Trophoblast cell (in vitro differentiated cells and primary cell): ENCODE results near the gene SURF2.
A peak's percentile ranks its signal among the peaks of the same experiment; 100 is the strongest.

Experiments used
- DNase-seq, 2 donors: peaks; one replicate each; pipeline ENCODE4 v3.0.0-alpha.2; 2016
- H2AFZ ChIP-seq: 2 replicates; pipeline ENCODE4 v1.6.1; 2013; ENCODE audit warnings: low read length, moderate library complexity, mild to moderate bottlenecking; ENCODE audit not compliant: insufficient read depth, poor library complexity
- H2AK5ac ChIP-seq: 2 replicates; pipeline ENCODE4 v1.6.1; 2013; ENCODE audit warnings: mild to moderate bottlenecking, low read length
- H2BK120ac ChIP-seq: 2 replicates; pipeline ENCODE4 v1.6.1; 2013; ENCODE audit warnings: low read length, mild to moderate bottlenecking, moderate library complexity; ENCODE audit not compliant: insufficient read depth, poor library complexity
- H2BK12ac ChIP-seq: 2 replicates; pipeline ENCODE4 v1.6.1; 2013; ENCODE audit warnings: mild to moderate bottlenecking, low read length, moderate library complexity
- H2BK5ac ChIP-seq: 2 replicates; pipeline ENCODE4 v1.6.1; 2013; ENCODE audit warnings: low read length, low read depth, moderate library complexity, mild to moderate bottlenecking; ENCODE audit not compliant: poor library complexity
- H3K14ac ChIP-seq: 2 replicates; pipeline ENCODE4 v1.6.1; 2013; ENCODE audit warnings: mild to moderate bottlenecking, low read length
- H3K18ac ChIP-seq: 2 replicates; pipeline ENCODE4 v1.6.1; 2013; ENCODE audit warnings: mild to moderate bottlenecking, low read length
- H3K23ac ChIP-seq: 2 replicates; pipeline ENCODE4 v1.6.1; 2013; ENCODE audit warnings: low read length
- H3K27ac ChIP-seq: 2 replicates; pipeline ENCODE4 v1.5.1; 2013; ENCODE audit warnings: low read depth, mild to moderate bottlenecking, inconsistent platforms, low read length, moderate library complexity
- H3K27me3 ChIP-seq: 2 replicates; pipeline ENCODE4 v1.6.1; 2013; ENCODE audit warnings: inconsistent platforms, mild to moderate bottlenecking, low read length, moderate library complexity; ENCODE audit not compliant: insufficient read depth
- H3K36me3 ChIP-seq, 2 experiments: 1 replicate in 1 of 2; 2 replicates in 1 of 2; pipeline ENCODE4 v1.6.1; 2013; ENCODE audit warnings: low read length in 2 of 2, mild to moderate bottlenecking in 2 of 2, moderate library complexity in 1 of 2; ENCODE audit not compliant: insufficient read depth in 2 of 2, control insufficient read depth in 1 of 2
- H3K4ac ChIP-seq: 2 replicates; pipeline ENCODE4 v1.6.1; 2013; ENCODE audit warnings: low read depth, mild to moderate bottlenecking, low read length, moderate library complexity
- H3K4me1 ChIP-seq, 2 experiments: 1 replicate in 1 of 2; 2 replicates in 1 of 2; pipeline ENCODE4 v1.6.1; 2013; ENCODE audit warnings: low read length in 2 of 2, mild to moderate bottlenecking in 2 of 2, moderate library complexity in 1 of 2; ENCODE audit not compliant: insufficient read depth in 2 of 2, control insufficient read depth in 1 of 2
- H3K4me2 ChIP-seq: 2 replicates; pipeline ENCODE4 v1.6.1; 2013; ENCODE audit warnings: inconsistent platforms, mild to moderate bottlenecking, low read length, moderate library complexity
- H3K4me3 ChIP-seq: 2 replicates; pipeline ENCODE4 v1.5.1; 2013; ENCODE audit warnings: mild to moderate bottlenecking, low read depth, low read length, inconsistent platforms
- H3K79me1 ChIP-seq: one replicate; pipeline ENCODE4 v1.6.1; 2013; ENCODE audit warnings: low read length
- H3K79me2 ChIP-seq: 2 replicates; pipeline ENCODE4 v1.6.1; 2013; ENCODE audit warnings: low read length, mild to moderate bottlenecking; ENCODE audit not compliant: control insufficient read depth, insufficient read depth, poor library complexity
- H3K9ac ChIP-seq: 2 replicates; pipeline ENCODE4 v1.6.1; 2013; ENCODE audit warnings: mild to moderate bottlenecking, low read length
- H3K9me3 ChIP-seq: 2 replicates; pipeline ENCODE4 v1.6.1; 2013; ENCODE audit warnings: low read depth, mild to moderate bottlenecking, control low read depth, inconsistent platforms, low read length; ENCODE audit not compliant: insufficient read depth
- H4K12ac ChIP-seq: 2 replicates; pipeline ENCODE4 v1.6.1; 2013; ENCODE audit warnings: low read depth, mild to moderate bottlenecking, low read length, moderate library complexity
- H4K8ac ChIP-seq: 2 replicates; pipeline ENCODE4 v1.6.1; 2013; ENCODE audit warnings: low read depth, mild to moderate bottlenecking, low read length, moderate library complexity
- H4K91ac ChIP-seq: one replicate; pipeline ENCODE4 v1.6.1; 2013; ENCODE audit warnings: low read depth, mild to moderate bottlenecking, low read length, moderate library complexity
- WGBS: extraction: QIAGEN DNeasy Blood & Tissue Kit; methylation state at CpG from one replicate; pipeline ENCODE4 v1.1.7; 2013; ENCODE audit warnings: missing lambda C conversion rate; ENCODE audit not compliant: insufficient read length, insufficient coverage; ENCODE audit errors: extremely low coverage; 5-methylcytosine and 5-hydroxymethylcytosine counted together

The SURF2 gene

DNA sequence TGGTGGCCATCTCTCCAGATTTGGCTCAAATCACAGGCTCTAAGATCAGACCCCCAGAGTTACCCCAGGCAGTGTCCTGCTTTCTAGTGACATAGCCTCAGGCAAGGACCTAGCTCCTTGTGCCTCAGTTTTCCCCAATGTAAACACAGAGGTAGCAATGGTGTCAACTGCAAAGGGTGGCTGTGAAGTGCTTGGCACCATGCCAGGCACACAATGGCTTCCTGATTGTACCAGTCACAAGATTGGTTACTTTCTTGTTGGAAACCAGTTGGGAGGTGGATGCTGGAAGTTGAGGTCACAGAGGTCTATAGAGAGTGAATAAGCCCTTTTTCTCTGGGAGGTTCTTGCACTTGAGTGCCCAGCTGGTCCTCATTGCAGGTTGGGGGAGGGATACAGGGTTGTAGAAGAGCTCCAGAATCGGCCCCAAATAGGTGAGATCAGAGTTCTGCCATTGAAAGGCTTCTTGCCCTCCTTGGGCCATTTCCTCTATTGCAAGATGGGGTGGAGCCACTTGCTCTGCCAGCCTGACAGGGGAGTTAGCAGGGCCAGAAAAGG is 22.1 kb downstream of the SURF2 start:
- peaks cover 9% of the 10 kb centered on the region for H3K9me3 ChIP-seq
- H3K4me3 ChIP-seq = no peak overlapping the region
- peaks cover under 1 to 1% of the 10 kb centered on the region in 2 experiments for H3K36me3 ChIP-seq
- H2BK5ac ChIP-seq = no peak overlapping the region
- H3K27ac ChIP-seq = no peak overlapping the region
- H3K23ac ChIP-seq = no peak overlapping the region
- no CpG with 5 or more reads among the region's 1 CpG for WGBS
- H4K91ac ChIP-seq = no peak overlapping the region
- H3K4ac ChIP-seq = no peak overlapping the region
- H3K9ac ChIP-seq = no peak overlapping the region
- H3K4me1 ChIP-seq = peaks cover 2 to 5% of the 10 kb centered on the region in 2 experiments
- H3K14ac ChIP-seq = no peak overlapping the region
- H4K8ac ChIP-seq = no peak overlapping the region
- H3K27me3 ChIP-seq = no peaks in the 10 kb centered on the region
- H3K79me1 ChIP-seq = peaks cover 17% of the 10 kb centered on the region
- H2BK12ac ChIP-seq = no peak overlapping the region
- no peak overlapping the region for H2AFZ ChIP-seq
- H3K79me2 ChIP-seq = peaks cover 14% of the 10 kb centered on the region
- no peak overlapping the region for H2BK120ac ChIP-seq
- no peak overlapping the region for H2AK5ac ChIP-seq
- DNase-seq = no peak
- H4K12ac ChIP-seq = no peak overlapping the region
- H3K18ac ChIP-seq = no peak overlapping the region
- no peak overlapping the region for H3K4me2 ChIP-seq

- Histone ChIP-seq H3K14ac (no peak overlapping the region), H3K9me3 (peaks cover 13% of the 10 kb centered on the region), H3K4me1 (peaks cover 2 to 5% of the 10 kb centered on the region in 2 experiments), H2BK120ac (no peak overlapping the region), H3K79me2 (peaks cover 14% of the 10 kb centered on the region), H4K91ac (no peak overlapping the region), H4K8ac (no peak overlapping the region), H3K4me2 (no peak overlapping the region), H2AK5ac (no peak overlapping the region), H4K12ac (no peak overlapping the region), H2BK5ac (no peak overlapping the region), H3K4ac (no peak overlapping the region), H3K27ac (no peak overlapping the region), H3K36me3 (no peaks in the 10 kb centered on the region), H3K4me3 (no peak overlapping the region), H3K27me3 (no peaks in the 10 kb centered on the region), H3K23ac (no peak overlapping the region), H3K9ac (no peak overlapping the region), H2AFZ (no peak overlapping the region), H3K79me1 (peaks cover 17% of the 10 kb centered on the region), H3K18ac (no peak overlapping the region), H2BK12ac (no peak overlapping the region)
- DNase-seq = no peak
- WGBS = no CpG with 5 or more reads among the region's 14 CpGs
Observed at GRCh38 chr9:133379153-133380086, 23.1 kb downstream of the SURF2 start.

DNA sequence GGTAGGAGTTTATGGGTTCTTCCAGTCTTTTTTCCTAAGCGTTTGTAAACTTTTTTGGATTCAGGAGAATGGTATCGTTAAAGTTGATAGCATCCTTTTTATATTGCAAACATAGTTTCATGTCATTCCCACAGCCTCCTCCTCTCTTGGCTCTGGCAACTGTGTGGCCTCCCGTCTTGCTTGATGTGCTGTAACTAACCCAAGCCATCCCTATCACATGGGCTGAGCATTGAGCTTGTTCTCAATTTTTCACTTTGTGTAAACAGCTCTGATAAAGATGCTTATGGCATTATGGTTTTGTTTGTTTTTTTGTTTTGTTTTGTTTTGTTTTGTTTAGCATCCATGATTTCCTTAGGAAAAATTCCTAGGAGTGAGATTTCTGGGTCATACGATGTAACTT is 24.4 kb downstream of the SURF2 start:
- no peak overlapping the region for H3K9ac ChIP-seq
- no peak overlapping the region for H3K18ac ChIP-seq
- no CpG with 5 or more reads among the region's 4 CpGs for WGBS
- no peak overlapping the region for H3K4ac ChIP-seq
- H2BK12ac ChIP-seq = no peak overlapping the region
- H3K79me1 ChIP-seq = peaks cover 6% of the 10 kb centered on the region
- no peak overlapping the region for H3K4me2 ChIP-seq
- DNase-seq = no peak
- H3K4me1 ChIP-seq = peaks cover 2 to 5% of the 10 kb centered on the region in 2 experiments
- no peaks in the 10 kb centered on the region for H3K27me3 ChIP-seq
- peaks cover 4% of the 10 kb centered on the region for H3K79me2 ChIP-seq
- no peak overlapping the region for H4K8ac ChIP-seq
- no peak overlapping the region for H3K4me3 ChIP-seq
- no peak overlapping the region for H3K27ac ChIP-seq
- H3K23ac ChIP-seq = no peak overlapping the region
- no peak overlapping the region for H3K14ac ChIP-seq
- no peak overlapping the region for H2BK120ac ChIP-seq
- H2BK5ac ChIP-seq = no peak overlapping the region
- no peak overlapping the region for H4K91ac ChIP-seq
- H2AK5ac ChIP-seq = no peak overlapping the region
- no peak overlapping the region for H2AFZ ChIP-seq
- peaks cover 13% of the 10 kb centered on the region for H3K9me3 ChIP-seq
- H4K12ac ChIP-seq = no peak overlapping the region
- H3K36me3 ChIP-seq = no peaks in the 10 kb centered on the region

DNA sequence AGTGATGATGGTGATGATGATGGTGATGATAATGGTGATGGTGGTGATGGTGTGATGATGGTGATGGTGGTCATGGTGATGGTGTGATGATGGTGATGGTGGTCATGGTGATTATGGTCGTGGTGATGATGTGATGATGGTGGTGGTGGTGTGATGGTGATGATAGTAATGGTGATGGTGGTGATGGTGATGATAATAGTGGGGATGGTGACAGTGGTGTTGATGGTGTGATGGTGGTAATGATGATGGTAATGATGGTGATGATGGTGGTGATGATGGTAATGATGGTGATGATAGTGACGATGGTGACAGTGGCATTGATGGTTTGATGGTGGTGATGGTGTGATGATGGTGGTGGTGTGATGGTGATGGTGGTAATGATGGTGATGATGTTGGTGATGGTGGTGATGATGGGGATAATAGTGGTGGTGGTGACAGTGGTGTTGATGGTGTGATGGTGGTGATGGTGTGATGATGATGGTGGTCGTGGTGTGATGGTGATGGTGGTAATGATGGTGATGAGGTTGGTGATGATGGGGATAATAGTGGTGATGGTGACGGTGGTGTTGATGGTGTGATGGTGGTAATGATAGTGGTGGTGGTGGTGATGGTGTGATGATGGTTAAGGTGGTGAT is 26.3 kb downstream of the SURF2 start:
- H2BK12ac ChIP-seq = no peak overlapping the region
- no peak overlapping the region for H3K27ac ChIP-seq
- no peak overlapping the region for H2AFZ ChIP-seq
- H3K4me3 ChIP-seq = peak overlapping the region; percentile 27
- H3K36me3 ChIP-seq = no peaks in the 10 kb centered on the region
- H3K18ac ChIP-seq = no peak overlapping the region
- H3K4me2 ChIP-seq = no peak overlapping the region
- WGBS = no CpG with 5 or more reads among the region's 4 CpGs
- H3K79me2 ChIP-seq = no peaks in the 10 kb centered on the region
- H2BK120ac ChIP-seq = no peak overlapping the region
- H3K23ac ChIP-seq = no peak overlapping the region
- no peak overlapping the region for H3K14ac ChIP-seq
- no peak overlapping the region for H2BK5ac ChIP-seq
- no peak for DNase-seq
- H3K4ac ChIP-seq = no peak overlapping the region
- no peak overlapping the region for H2AK5ac ChIP-seq
- H3K79me1 ChIP-seq = no peaks in the 10 kb centered on the region
- H3K27me3 ChIP-seq = no peaks in the 10 kb centered on the region
- H4K91ac ChIP-seq = no peak overlapping the region
- H3K4me1 ChIP-seq = no peaks in the 10 kb centered on the region
- H3K9me3 ChIP-seq = peaks cover 13% of the 10 kb centered on the region
- no peak overlapping the region for H4K8ac ChIP-seq
- H4K12ac ChIP-seq = no peak overlapping the region
- no peak overlapping the region for H3K9ac ChIP-seq
